NCI-H748 treated with DMSO at 0.1 percent for 48 hours (cell line): Measurements from ENCODE around the gene ZNF248.

ENCODE experiments used
- DNase-seq: peaks from one replicate; lab custom pipeline; 2025; lab: John Stamatoyannopoulos, UW

Gene ZNF248

GRCh38 chr10:37821237-37821636 is 36.2 kb downstream of the ZNF248 start:
- no peak for DNase-seq

GRCh38 chr10:37819797-37820196 is 37.6 kb downstream of the ZNF248 start:
- no peak for DNase-seq

GRCh38 chr10:37816290-37816689 is 41.1 kb downstream of the ZNF248 start:
- no peak for DNase-seq

GRCh38 chr10:37813763-37814162 is 43.6 kb downstream of the ZNF248 start:
- DNase-seq: no peak

GRCh38 chr10:37812290-37812689 is 45.1 kb downstream of the ZNF248 start:
- no peak for DNase-seq

- DNase-seq: no peak
These were observed 54.1 kb downstream of the ZNF248 start for GRCh38 chr10:37803269-37803668.

- no peak for DNase-seq
These were observed 55.9 kb downstream of the ZNF248 start for GRCh38 chr10:37801557-37801956.

GRCh38 chr10:37794305-37794976 is 63.0 kb downstream of the ZNF248 start:
- no peak for DNase-seq

GRCh38 chr10:37789590-37789989 is 67.8 kb downstream of the ZNF248 start:
- DNase-seq: no peak

- DNase-seq: no peak
These were observed 72.7 kb downstream of the ZNF248 start for GRCh38 chr10:37784678-37785077.

- DNase-seq: no peak
These were observed 76.9 kb downstream of the ZNF248 start for GRCh38 chr10:37780536-37780935.

GRCh38 chr10:37777056-37777455 is 80.4 kb downstream of the ZNF248 start:
- DNase-seq: no peak

- no peak for DNase-seq
These were observed 81.8 kb downstream of the ZNF248 start for GRCh38 chr10:37775612-37776011.

- DNase-seq: no peak
These were observed 83.1 kb downstream of the ZNF248 start for GRCh38 chr10:37774351-37774750.

- DNase-seq: no peak
These were observed 92.2 kb downstream of the ZNF248 start for GRCh38 chr10:37765216-37765615.

GRCh38 chr10:37763132-37763531 is 94.3 kb downstream of the ZNF248 start:
- no peak for DNase-seq

- no peak for DNase-seq
These were observed 95.1 kb downstream of the ZNF248 start for GRCh38 chr10:37762287-37762686.

GRCh38 chr10:37760817-37761216 is 96.6 kb downstream of the ZNF248 start:
- no peak for DNase-seq

GRCh38 chr10:37758074-37758473 is 99.3 kb downstream of the ZNF248 start:
- no peak for DNase-seq

- DNase-seq: no peak
These were observed 102.7 kb downstream of the ZNF248 start for GRCh38 chr10:37754538-37755323.

- no peak for DNase-seq
These were observed 105.0 kb downstream of the ZNF248 start for GRCh38 chr10:37752334-37752875.

GRCh38 chr10:37748170-37748569 is 109.2 kb downstream of the ZNF248 start:
- no peak for DNase-seq

GRCh38 chr10:37747081-37747480 is 110.3 kb downstream of the ZNF248 start:
- no peak for DNase-seq
